ENCODE results near the gene ZNF100.
"Not testable (repeated sequence)": the region's sequence is repeated elsewhere in the genome, so short reads cannot be mapped to it uniquely, and the experiment has no call there.

The ZNF100 gene

DNA sequence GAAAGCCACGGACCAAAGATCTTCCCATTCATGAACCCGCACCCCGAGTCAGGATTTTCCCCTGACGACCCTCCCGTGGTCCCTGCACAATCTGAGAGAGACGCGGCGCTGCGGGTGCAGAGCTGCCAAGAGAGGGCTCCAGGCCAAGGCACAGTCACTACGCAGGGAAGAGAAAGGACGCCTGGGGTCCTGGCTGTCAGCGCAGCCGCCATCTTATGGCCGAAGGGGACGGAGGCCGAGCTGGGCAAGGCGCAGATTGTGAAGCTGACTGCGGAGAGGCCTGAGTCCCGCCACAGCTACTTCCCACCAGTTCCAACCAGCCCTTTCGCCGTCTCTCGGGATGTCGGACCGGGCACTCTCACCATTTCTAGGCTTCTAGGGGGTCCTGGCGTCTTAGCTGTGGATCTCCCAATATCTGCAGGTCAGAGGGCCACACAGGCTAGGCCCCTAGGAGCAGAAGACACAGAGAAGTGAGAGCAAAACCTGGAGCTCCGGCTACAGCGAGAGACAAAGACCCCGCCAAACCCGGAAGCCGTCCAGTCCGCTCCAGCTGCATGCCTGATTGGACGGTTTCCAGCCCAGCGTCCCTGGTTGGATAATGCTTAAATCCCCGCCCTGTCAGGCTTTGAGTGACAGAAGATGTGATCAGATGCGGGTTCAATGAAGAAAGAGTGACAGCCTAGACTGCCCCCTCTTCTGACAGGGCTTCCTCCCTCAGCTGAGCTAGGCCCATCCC is at the start of gene ZNF100:
ZNF100 (minus strand) TSS at position 515 of the 736 bp plus-strand sequence; CDS start at position 365, 150 bp downstream.
- peak; percentile 72 to 83 (median 81) for DNase-seq (ENCODE audit: low read depth in 3 of 3)

DNA sequence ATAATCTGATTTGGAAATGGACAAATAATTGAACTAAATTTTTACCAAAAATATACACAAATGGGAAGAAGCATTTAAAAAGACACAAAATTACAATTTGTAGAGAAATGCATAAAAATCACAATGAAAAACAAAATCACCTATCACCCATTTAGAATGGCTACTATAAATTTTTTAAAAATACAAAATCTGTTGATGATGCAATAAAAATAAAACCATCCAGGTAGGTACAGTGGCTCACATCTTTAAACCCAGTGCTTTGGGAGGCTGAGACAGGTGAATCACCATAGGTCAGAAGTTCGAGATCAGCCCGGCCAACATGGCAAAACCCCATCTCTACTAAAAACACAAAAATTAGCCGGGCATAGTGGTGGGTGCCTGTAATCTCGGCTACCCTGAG is 45.1 kb upstream of the ZNF100 start:
- DNase-seq (ENCODE audit: low read depth in 3 of 3), result no peak

DNA sequence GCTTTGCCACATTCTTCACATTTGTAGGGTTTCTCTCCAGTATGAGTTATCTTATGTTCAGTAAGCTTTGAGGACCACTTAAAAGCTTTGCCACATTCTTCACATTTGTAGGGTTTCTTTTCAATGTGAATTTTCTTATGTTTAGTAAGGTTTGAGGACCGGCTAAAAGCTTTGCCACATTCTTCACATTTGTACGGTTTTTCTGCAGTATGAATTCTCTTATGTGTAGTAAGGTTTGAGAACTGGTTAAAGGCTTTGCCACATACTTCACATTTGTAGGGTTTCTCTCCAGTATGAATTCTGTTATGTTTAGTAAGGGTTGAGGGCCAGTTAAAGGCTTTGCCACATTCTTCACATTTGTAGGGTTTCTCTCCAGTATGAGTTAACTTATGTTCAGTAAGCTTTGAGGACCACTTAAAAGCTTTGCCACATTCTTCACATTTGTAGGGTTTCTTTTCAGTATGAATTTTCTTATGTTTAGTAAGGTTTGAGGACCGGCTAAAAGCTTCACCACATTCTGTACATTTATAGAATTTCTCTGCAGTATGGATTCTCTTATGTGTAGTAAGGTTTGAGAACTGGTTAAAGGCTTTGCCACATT is 41.1 kb upstream of the ZNF100 start:
- DNase-seq (ENCODE audit: low read depth in 3 of 3), result not testable (repeated sequence)

DNA sequence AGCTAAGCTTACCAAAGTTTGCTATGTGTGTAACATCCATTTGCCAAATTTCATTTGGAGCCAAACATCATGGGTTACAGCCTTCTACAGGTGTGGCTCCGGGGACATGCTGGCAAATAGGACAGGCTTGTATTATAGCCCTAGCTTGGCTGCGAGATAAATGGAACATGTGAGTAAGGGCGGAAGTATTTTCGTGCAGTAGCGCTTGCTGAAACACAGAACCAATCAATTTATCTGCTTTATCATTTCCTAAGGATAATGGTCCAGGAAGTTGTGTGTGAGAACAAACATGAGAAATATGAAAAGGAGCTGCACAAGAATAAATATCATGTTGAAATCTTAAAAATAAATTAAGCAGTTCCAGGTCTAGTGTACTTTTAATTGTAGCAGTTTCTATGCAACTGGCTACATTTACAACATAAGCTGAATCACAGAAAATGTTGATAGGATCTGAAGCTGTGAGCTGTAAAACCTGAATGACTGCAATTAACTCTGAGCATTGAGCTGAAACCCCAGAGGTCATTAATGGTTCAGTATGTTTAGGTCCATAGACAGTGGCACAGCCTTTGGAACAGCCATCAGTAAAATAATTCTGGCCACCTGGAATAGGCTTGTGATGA is 22.2 kb upstream of the ZNF100 start:
- no peak for DNase-seq (ENCODE audit: low read depth in 3 of 3)

DNA sequence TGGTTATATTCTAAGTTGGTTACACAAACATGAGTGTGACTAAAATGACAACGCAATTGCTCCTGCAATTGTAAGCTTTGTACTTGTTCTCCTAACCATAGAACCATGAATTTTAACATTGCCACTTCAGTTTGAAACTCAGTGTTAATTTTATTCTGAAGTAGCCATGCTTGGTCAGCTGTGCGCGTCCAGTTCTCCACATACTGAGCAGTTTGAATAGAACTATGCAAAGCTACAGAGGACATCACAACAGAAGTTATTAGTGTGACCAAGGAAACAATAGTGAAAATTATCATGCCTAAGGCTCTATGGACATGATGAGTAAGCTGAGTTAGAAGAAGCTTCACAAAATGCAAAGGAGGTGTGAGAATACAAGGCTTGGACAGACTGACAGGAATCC is 19.6 kb upstream of the ZNF100 start:
- no peak for DNase-seq (ENCODE audit: low read depth in 3 of 3)

DNA sequence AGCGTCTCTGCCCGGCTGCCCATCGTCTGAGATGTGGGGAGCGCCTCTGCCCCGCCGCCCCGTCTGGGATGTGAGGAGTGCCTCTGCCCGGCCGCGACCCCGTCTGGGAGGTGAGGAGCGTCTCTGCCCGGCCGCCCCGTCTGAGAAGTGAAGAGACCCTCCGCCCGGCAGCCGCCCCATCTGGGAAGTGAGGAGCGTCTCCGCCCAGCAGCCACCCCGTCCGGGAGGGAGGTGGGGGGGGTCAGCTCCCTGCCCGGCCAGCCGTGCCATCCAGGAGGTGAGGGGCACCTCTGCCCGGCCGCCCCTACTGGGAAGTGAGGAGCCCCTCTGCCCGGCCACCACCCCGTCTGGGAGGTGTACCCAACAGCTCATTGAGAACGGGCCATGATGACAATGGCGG is 8.4 kb upstream of the ZNF100 start:
- not testable (repeated sequence) for DNase-seq (ENCODE audit: low read depth in 3 of 3)

DNA sequence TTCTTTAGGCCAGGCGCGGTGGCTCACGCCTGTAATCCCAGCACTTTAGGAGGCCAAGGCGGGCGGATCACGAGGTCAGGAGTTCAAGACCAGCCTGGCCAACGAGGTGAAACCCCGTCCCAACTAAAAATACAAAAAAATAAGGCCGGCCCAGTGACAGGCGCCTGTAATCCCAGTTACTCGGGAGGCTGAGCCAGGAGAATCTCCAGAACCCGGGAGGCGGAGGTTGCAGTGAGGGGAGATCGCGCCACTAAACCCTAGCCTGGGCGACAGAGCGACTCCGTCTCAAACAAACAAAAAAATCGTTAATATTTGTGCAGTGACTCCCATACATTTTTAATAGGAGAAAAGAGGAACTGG is 694 bp downstream of the ZNF100 start:
- DNase-seq (ENCODE audit: low read depth in 3 of 3), result peak in 1 of 3 donors; percentile 5

DNA sequence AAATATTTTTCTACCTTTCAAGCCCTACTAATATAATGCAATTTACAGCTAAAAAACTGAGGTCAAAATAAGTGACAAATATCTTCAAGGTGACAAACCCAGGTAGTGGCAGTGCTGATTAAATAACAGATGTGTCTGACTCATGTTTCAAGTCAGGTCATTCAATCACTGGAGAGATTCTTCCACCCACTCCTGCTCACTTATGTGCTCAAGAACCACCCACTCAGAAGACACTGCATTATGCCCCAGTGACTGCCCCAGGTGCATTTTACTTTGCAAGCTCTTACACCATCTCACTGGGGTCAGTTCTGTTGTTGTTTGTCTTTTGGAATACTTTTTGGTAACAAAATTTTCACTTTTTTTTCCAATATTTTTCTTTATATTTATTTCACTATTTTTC is 2.2 kb downstream of the ZNF100 start:
- DNase-seq (ENCODE audit: low read depth in 3 of 3), result peak in 2 of 3 donors; percentile 9 to 20

DNA sequence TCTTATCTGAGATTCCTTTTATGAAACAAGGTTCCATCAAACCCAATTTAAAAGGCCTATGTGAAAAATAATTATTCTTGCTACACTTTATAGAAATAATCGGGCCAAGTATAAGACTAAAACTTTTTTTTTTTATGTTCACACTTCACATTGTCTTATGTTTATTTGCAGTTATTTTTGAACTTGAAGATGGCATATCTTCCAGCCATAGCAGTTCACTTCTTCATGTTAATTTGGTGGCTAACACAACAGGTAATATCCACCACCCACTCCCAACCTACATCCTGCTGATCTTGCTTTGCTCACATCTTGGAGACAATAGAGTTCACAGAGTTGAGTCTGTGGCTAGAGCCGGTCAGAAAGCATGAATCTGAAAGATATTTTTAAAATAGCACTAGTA is 5.8 kb downstream of the ZNF100 start:
- not testable (repeated sequence) for DNase-seq (ENCODE audit: low read depth in 3 of 3)

DNA sequence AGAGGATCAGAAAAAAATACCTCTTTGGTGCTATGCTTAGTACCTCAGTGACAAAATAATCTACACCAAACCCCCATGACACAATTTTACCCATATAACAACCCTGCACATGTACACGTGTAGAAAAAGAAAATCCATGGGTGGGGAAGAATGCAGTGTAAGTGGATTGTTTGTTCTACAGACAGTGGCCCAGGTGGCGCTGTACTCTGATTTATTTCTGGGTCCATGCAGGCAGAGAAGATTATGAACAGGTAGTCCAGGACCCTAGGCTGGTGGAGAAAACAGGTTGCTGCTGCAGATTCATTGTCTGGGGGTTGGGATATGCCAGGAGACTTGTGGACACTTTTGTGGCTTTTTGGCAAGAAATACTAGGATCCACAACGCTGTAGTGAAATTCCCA is 9.1 kb downstream of the ZNF100 start:
- DNase-seq (ENCODE audit: low read depth in 3 of 3), result no peak

DNA sequence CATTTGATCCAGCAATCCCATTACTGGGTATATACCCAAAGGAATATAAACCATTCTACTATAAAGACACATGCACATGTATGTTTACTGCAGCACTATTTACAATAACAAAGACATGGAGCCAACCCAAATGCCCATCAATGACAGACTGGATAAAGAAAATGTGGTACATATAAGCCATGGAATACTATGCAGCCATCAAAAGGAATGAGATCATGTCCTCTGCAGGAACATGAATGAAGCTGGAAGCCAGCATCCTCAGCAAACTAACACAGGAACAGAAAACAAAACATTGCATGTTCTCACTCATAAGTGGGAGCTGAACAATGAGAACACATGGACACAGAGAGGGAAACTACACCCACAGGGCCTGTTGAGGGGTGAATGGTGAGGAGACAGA is 11.8 kb downstream of the ZNF100 start:
- not testable (repeated sequence) for DNase-seq (ENCODE audit: low read depth in 3 of 3)

DNA sequence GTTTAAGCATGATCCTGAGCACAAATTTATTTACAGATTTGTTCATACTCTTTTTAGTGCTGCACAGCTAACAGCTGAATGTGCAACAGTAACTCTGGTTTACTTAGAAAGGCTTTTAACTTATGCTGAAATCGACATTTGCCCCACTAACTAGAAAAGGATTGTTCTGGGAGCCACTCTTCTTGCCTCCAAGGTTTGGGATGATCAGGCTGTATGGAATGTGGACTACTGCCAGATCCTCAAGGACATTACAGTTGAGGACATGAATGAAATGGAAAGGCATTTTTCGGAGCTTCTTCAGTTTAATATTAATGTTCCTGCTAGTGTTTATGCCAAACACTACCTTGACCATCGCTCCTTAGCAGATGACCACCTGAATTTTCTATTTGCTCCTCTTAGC is 16.0 kb downstream of the ZNF100 start:
- DNase-seq (ENCODE audit: low read depth in 3 of 3), result no peak

DNA sequence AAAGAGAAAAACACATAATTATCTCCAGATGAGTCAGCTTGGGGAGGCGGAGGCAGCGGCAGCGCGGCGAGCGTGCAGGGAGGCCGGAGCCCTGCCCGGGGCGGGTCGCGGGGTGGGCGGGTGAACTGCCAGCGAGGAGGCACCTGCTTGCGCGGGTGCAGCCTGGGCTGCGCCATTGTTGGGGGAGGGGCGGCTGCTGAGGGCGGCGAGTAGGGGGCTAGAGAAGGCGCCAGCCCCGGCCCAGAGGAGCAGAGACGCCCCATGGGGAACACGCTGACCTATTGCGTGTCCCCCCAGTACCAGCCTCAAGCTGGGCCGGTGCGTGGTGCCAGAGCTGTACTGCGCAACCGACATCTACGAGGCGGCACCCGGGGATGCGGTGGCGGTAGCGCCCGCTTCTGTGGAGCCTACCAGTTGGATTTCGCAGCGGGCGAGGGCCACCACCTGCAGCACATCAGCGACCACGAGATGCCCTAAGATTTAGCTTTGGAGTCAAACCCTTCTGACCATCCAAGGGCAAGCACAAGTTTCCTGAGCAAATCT is 16.7 kb downstream of the ZNF100 start:
- DNase-seq (ENCODE audit: low read depth in 3 of 3), result no peak

DNA sequence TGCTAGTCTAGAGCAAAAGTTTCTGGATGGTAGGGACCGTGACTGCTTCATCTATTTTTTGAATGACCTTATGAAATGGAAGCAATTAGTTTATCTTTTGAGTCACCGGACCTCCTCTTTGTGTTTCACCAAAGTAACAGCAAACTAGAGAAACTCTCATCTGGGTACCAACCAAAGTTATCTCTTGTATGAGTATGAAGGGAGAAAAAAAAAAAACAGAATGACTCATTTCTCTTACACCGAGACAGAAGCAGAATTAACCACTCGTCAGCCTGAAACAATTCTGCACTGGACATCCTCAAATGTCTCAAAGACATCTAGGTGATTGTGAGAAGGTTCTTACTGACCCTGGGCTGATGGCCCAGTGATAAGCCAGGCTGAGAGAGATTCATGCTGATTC is 18.3 kb downstream of the ZNF100 start:
- no peak for DNase-seq (ENCODE audit: low read depth in 3 of 3)

DNA sequence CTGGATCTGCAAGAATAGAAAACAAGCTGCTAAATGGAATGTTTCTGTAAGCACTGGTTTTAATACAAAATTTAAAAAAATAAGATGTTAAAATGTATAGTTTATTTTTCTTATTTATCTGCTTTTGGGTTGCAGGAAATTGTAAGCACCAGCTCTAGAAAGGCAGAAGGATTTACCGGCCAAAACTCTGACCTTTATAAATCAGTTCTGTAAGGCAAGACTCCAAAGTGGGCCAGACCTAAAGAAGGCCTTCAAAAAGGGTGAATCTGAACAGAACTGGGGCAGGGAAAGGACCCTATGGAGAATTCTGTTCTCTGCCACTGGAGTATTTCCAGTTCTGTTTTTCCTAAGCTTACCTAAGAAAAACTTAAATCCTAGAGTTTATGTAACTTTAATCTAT is 19.3 kb downstream of the ZNF100 start:
- no peak for DNase-seq (ENCODE audit: low read depth in 3 of 3)

DNA sequence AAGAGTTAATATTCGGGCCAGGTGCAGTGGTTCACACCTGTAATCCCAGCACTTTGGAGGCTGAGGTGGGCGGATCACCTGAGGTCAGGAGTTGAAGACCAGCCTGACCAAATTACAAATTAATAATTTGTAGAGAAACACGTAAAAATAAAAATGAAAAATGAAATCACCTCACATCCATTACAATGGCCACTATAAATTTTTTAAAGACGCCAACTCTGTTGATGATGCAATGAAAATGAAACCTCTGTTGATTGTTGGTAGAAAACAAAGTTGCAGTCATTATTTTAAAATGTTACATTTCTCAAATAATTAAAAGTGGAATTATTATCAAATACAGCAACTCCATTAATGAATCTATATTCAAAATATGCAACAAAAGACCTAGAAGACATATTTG is 26.8 kb downstream of the ZNF100 start:
- no peak for DNase-seq (ENCODE audit: low read depth in 3 of 3)

DNA sequence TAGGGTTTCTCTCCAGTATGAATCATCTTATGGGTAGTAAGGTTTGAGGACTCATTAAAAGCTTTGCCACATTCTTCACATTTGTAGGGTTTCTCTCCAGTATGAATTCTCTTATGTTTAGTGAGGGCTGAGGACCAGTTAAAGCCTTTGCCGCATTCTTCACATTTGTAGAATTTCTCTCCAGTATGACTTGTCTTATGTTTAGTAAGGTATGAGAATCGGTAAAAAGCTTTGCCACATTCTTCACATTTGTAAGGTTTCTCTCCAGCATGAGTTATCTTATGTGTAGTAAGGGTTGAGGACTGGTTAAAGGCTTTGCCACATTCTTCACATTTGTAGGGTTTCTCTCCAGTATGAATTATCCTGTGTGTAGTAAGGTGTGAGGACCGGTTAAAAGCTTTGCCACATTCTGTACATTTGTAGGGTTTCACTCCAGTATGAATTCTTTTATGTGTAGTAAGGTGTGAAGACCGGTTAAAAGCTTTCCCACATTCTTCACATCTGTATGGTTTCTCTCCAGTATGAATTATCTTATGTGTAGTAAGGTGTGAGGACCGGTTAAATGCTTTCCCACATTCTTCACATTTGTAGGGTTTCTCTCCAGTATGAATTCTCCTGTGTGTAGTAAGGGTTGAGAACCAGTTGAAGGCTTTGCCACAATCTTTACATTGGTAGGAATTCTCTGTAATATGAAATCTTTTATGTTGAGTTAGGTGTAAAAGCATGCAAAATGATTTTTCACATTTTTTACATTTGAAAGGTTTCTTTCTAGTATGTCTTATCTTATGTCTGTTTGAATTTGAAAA is 40.2 kb downstream of the ZNF100 start:
- DNase-seq (ENCODE audit: low read depth in 3 of 3), result not testable (repeated sequence)

DNA sequence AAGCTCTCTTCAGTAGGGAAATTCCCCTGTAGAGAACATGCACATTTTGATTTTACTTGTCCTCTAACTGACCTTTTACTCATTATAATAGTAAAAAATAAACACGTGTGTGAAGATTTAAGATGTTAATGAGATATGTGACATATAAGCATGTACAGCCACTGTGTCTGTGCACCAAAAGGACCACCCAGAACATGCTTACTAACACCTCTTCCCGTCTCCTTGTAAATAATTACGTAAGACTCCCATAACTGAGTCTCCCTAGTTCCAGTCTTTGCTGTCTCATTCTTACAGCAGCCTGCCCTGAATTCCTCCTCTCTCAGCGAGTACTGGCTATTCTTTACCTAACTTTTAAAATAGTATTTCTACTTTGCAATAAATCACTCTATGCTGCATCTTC is 53.6 kb downstream of the ZNF100 start:
- DNase-seq (ENCODE audit: low read depth in 3 of 3), result no peak

DNA sequence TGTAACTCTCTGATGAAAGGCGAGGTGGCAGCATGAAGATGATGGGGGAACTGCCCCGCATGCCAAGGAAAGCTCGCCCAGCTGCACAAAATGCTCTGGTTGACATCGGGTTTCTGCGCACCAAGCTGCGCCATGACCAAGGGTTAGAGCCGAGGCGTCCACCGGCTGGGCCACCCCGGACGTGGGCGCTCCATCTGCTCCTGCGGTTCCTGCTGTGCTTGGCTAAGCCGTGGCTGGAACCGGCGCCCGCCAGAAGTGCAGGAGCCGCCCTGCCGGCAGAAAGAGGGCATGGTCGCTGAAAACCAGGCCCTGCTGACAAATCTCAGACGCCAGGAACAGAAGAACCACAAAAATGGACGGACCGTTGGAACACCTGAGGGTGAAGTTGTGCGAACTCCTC is 57.9 kb downstream of the ZNF100 start:
- no peak for DNase-seq (ENCODE audit: low read depth in 3 of 3)

DNA sequence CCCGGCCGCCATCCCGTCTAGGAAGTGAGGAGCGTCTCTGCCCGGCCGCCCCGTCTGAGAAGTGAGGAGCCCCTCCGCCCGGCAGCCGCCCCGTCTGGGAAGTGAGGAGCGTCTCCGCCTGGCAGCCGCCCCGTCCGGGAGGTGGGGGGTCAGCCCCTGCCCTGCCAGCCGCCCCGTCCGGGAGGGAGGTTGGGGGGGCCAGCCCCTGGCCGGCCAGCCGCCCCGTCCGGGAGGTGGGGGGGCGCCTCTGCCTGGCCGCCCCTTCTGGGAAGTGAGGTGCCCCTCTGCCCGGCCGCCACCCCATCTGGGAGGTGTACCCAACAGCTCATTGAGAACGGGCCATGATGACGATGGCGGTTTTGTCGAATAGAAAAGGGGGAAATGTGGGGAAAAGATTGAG is 59.5 kb downstream of the ZNF100 start:
- not testable (repeated sequence) for DNase-seq (ENCODE audit: low read depth in 3 of 3)

DNA sequence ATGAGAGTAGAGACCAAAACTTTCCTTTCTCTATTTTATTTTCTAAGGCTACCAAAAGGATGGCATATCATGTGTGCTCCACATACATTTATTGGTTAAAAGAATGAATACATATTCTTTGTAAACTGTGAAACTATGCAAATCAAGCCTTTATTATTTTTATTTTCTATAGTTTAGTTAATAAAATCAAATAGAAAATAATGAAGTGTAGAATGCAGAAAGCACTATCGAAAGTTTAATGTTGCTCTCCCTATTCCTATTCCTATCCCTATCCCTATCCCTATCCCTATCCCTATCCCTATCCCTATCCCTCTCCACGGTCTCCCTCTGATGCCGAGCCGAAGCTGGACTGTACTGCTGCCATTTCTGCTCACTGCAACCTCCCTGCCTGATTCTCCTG is 60.3 kb downstream of the ZNF100 start:
- DNase-seq (ENCODE audit: low read depth in 3 of 3), result no peak

DNA sequence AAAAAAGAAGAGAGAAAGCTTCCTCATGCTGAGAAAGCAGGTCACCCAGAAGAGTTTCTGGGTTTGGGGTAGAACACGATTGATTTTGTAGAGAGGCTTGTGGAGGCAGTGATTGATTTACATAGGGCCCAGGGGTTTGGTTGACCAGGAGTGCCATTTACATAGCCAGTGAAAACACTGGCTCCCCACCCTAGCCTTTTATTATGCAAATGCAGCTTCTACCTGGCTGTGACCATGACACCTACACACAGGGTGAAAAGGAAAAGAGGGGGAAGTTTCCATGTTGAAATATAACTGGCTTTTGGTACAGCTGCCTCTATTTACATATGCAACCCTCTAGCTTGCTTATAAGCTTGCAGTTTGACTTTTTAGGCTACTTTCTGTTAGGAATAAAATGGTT is 62.0 kb downstream of the ZNF100 start:
- DNase-seq (ENCODE audit: low read depth in 3 of 3), result no peak
